ENCODE data around the gene NSF. TPM values are rescaled to one million over a fixed set of nuclear protein-coding genes. Genes with fewer than 3 reads are reported as not detected.

NSF gene
- total and polyA plus RNA-seq, 7 donors, result 15.0 to 41.8 (median 30.0) TPM

GRCh38 chr17:46802800-46803199 is 212.3 kb downstream of the NSF start:
- Histone ChIP-seq H3K9me3 (no peaks in the 10 kb centered on the region), H3K27ac (no peak overlapping the region), H3K27me3 (no peaks in the 10 kb centered on the region), H3K4me3 (no peak overlapping the region), H3K4me1 (no peaks in the 10 kb centered on the region), H3K36me3 (no peaks in the 10 kb centered on the region)
- DNase-seq, result no peak
- TF ChIP-seq POLR2A (IDR thresholded peaks at IDR 0.05) (no peak), EP300 (IDR thresholded peaks at IDR 0.05) (no peak), POLR2AphosphoS5 (IDR thresholded peaks at IDR 0.05) (no peak), CTCF (IDR thresholded peaks at IDR 0.05) (no peak)
- intact Hi-C loops (cut with DNase I), result no loop called here
- 66 to 79% methylated on average over 7 of the region's 7 CpGs for WGBS, 2 donors

GRCh38 chr17:46803544-46803943 is 213.1 kb downstream of the NSF start:
- Histone ChIP-seq H3K27ac (no peak overlapping the region), H3K9me3 (no peaks in the 10 kb centered on the region), H3K4me1 (no peaks in the 10 kb centered on the region), H3K36me3 (no peaks in the 10 kb centered on the region), H3K27me3 (no peaks in the 10 kb centered on the region), H3K4me3 (no peak overlapping the region)
- intact Hi-C loops (cut with DNase I), result no loop called here
- DNase-seq, result no peak
- TF ChIP-seq EP300 (IDR thresholded peaks at IDR 0.05), result no peak
- TF ChIP-seq CTCF (IDR thresholded peaks at IDR 0.05), result no peak
- TF ChIP-seq POLR2AphosphoS5 (IDR thresholded peaks at IDR 0.05), result no peak
- TF ChIP-seq POLR2A (IDR thresholded peaks at IDR 0.05), result no peak
- WGBS, 2 donors, result 92 to 94% methylated on average over 5 of the region's 5 CpGs

GRCh38 chr17:46805771-46806170 is 215.3 kb downstream of the NSF start:
- H3K9me3 ChIP-seq, result no peaks in the 10 kb centered on the region
- no peak overlapping the region for H3K27ac ChIP-seq
- H3K36me3 ChIP-seq, result no peaks in the 10 kb centered on the region
- H3K4me3 ChIP-seq, result no peak overlapping the region
- no peak for DNase-seq
- TF ChIP-seq POLR2AphosphoS5 (IDR thresholded peaks at IDR 0.05) (no peak), EP300 (IDR thresholded peaks at IDR 0.05) (no peak), CTCF (IDR thresholded peaks at IDR 0.05) (no peak), POLR2A (IDR thresholded peaks at IDR 0.05) (no peak)
- H3K4me1 ChIP-seq, result no peaks in the 10 kb centered on the region
- intact Hi-C loops (cut with DNase I), result no loop called here
- WGBS, 2 donors, result 91 to 95% methylated on average over 6 of the region's 6 CpGs
- H3K27me3 ChIP-seq, result no peaks in the 10 kb centered on the region

Other genes with a start within 250 kb of the NSF start
- gene ARL17B, start 228.9 kb upstream of the NSF start, total RNA-seq, result 10 to 100 TPM; 11.2 to 29.6 (median 19.1) TPM
- gene ARL17B, start 228.9 kb upstream of the NSF start, polyA plus RNA-seq, result 1 to 10 TPM; 6.0 to 8.8 (median 6.0) TPM
- 10 to 100 TPM in 2 of 4 donors, 1 to 10 TPM in 2; 7.3 to 15.8 (median 9.7) TPM for gene LRRC37A2, start 78.2 kb upstream of the NSF start, total RNA-seq
- gene LRRC37A2, start 78.2 kb upstream of the NSF start, polyA plus RNA-seq, result 1 to 10 TPM; 1.8 to 6.6 (median 2.3) TPM
- gene ARL17A, start 11.0 kb upstream of the NSF start, total RNA-seq, result 10 to 100 TPM; 10.7 to 16.8 (median 11.4) TPM
- gene ARL17A, start 11.0 kb upstream of the NSF start, polyA plus RNA-seq, result 1 to 10 TPM in 2 of 3 donors, under 1 TPM in 1; under 0.01 to 6.1 (median 1.6) TPM
- gene WNT3, start 228.0 kb downstream of the NSF start, total RNA-seq, result under 1 TPM in 3 of 4 donors, not detected in 1; 0.49 to 0.71 (median 0.54) TPM
- gene WNT3, start 228.0 kb downstream of the NSF start, polyA plus RNA-seq, result under 1 TPM; under 0.01 to 0.57 (median 0.23) TPM